HG03060 (cell line): Measurements from ENCODE around the gene EFCAB6.

ENCODE experiments used
- ATAC-seq: cut with Tn5 transposase; IDR thresholded peaks from one replicate; pipeline ENCODE4 v1.9.1; 2021; ENCODE audit warnings: low read depth, moderate number of reproducible peaks; ENCODE audit not compliant: unreplicated experiment

Gene EFCAB6

DNA sequence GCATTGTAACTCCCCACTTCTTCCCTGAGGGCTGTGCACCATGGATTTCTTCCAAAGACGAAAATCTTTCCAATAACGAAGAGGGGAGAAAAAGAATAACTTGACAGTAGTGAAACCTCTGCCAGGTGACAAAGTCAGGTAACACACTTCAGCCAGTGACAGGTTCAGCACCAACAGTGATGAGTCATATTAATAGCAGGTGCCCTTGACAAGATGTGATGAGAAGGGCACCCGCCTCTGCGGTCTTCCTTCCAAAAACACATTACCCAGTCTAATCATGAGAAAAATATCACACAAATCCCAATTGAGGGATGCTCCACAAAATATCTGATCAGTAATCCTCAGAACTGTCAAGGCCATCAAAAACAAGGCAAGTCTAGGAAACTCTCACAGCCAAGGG, 157.8 kb downstream of the EFCAB6 start:
- no peak for ATAC-seq

- no peak for ATAC-seq
Measured at GRCh38 chr22:43652845-43653244, 159.3 kb downstream of the EFCAB6 start.

DNA sequence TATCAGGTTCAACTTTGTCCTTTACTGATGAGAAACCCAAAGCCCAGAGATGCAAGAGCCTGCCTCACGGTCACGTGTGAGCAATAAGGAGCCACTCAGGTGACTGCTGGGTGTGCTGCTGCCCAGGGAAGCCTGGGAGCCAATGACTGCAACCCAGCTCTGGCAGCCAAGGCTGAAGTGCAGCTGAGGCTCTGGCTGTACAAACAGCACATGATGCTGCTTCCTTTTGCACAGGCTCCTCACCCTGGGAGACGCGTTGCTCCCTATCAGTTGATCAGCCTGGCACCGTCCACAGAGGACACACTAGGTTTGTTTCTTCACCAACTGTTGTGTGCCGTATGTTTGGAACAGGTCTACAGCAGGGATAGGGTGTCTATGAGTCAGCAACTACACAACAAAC, 168.7 kb downstream of the EFCAB6 start:
- ATAC-seq = no peak

DNA sequence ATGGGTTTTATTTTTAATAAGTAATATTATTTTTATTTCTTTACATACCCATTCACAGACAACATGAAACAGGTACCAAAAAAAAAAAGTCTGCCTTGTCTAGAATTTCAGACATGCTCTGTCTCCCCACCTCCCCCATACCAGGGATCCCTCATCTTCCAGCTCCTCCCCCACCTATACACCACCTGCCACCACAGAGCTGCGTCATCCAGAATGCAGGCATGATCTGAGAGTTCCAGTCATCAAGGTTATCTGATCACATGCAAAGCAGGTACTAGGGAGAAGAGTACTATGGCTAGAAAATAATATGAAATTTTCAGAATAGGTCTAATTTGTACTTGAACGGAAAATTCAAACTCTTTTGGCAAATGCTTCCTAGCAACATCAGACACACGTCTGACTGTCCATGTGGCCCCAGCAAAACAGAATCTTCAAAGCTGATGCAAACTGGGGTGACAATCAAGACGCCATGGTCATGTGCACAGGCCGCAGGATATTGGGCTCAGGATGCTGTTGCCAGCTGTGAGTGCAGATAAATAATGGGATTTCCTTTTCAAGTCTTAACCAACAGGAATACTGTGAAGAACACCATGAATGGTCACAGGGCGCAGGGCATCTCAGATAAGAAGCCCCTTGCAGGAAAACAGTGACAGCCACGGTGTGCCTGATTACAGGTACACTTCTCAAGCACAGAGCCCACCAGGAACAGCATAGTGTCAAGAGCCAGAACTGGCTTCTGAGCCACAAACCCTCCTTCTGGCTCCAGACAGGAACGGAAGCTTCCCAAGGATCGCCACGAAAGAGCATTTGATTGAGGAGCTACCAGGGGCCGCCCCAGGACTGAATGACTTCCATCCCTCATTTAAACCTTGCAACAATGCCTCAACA, 169.5 kb downstream of the EFCAB6 start:
- no peak for ATAC-seq

- no peak for ATAC-seq
Measured at GRCh38 chr22:43639228-43639948, 172.7 kb downstream of the EFCAB6 start.

DNA sequence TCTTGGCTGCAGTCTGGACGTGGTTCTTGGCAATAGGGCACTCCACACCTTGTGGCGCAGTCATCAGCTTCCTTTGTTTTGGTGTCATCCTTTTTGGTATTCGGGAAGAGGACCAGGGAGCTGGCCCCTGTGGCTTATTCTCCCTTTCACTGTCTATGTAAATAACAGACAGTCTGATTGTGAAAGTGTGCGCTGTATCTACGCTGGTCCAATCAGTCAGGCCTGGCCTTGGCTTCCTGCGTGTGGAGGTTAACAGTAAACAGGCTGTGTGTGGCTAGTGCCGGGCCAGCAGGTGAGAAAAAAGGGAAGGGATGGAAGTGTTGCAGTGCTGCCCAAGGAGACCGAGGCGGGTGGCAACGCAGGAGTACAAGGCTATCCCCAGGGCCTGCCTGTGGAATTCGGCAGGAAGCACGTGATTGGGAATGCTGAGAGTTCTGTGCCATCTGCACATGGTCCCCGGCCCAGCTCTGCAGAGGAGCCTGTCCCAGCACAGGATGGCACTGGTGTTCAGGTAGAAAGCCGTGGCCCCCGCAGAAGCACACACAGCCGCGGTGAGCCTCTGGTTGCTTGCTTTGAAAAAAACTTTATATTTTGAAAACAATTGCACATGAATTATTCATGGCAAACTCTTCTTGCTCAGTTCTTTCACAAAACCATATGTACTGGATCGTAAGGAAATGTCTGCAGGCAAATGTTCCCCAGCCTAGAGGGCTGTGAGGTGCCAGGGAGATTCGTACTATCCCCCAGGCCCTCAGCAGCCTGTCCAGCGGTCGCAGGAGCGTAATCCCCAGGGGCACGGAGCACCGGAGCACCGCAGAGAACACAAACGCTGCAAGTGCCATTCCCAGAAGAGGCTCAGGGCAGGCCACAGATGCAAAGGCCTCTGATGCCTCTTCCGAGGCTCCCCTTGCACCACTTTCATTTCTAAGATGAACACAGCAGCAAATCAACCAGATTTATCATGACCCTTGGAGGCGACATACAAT, 174.5 kb downstream of the EFCAB6 start:
- ATAC-seq = no peak

GRCh38 chr22:43636086-43636485, 176.0 kb downstream of the EFCAB6 start:
- no peak for ATAC-seq

DNA sequence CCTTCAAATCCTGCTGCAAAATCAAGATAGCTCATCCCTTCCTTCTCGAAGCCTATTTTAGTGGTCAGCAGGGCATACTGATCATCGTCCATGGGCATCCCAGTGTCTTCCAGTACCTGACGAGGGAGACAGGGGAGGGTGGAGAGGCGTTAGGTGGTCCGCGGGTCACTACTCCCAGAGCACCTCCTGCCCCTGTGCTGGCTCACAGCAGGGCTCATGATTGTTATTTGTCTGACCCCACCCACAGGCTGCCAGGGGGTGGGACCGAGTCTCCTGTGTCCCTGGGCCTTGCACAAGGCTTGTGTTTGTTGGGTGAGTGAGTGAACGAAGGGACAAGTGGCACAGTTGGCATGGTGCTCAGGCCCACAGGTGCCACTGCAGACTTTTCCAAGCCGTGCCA, 177.0 kb downstream of the EFCAB6 start:
- ATAC-seq = no peak

GRCh38 chr22:43634316-43634715, 177.8 kb downstream of the EFCAB6 start:
- no peak for ATAC-seq

DNA sequence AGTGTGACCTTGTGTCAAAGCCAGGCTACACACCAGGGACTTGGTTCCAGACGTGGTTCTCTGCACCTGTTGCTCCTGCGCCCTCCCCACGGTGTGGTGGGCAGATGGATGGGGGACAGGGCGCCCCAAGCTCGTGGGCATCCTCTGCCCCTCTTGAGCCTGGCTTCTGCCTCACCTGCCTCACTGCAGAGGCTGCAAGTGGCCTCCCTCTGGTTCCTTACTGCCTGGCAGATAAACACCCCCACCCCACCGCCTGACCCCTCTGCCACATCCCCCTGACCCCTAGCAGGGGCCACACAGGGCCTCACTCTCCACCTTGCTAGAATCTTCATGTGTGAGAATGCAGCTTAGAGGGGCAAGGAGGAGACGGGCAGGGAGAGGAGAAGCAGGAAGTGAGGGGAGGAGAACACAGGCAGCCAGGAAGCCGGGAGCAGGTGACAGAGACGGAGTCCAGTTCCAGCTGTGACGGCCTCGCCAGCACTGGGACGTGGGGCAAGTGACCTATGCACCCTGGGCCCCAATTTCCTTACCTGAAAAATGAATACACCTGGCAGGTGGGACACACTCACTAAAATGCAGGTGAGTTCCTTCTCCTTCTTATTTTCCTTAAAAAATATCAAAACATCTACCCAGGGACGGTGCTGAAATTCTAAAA, 178.3 kb downstream of the EFCAB6 start:
- ATAC-seq = no peak

DNA sequence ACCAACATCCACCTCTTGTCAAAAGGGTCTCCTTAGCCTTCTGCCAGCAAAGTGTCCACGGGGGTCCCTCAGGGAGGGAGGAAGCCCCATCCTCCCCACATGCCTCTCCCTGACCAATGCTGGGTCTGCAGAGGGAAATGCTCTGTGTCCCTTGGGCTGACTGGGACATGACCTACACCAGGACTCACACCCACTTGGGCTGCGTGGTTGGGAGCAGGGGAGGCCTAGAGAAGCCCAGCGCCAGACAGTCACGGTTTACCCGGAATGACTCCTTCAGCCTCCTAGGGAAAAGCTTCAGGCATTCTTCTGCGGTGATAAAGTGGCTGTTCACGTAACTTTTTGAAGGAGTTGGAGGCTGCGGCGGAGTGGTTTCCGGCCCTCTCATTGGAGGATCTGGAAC, 180.3 kb downstream of the EFCAB6 start:
- ATAC-seq = no peak

- no peak for ATAC-seq
Measured at GRCh38 chr22:43631201-43631600, 180.9 kb downstream of the EFCAB6 start.

- ATAC-seq = no peak
Measured at GRCh38 chr22:43630451-43630850, 181.7 kb downstream of the EFCAB6 start.

DNA sequence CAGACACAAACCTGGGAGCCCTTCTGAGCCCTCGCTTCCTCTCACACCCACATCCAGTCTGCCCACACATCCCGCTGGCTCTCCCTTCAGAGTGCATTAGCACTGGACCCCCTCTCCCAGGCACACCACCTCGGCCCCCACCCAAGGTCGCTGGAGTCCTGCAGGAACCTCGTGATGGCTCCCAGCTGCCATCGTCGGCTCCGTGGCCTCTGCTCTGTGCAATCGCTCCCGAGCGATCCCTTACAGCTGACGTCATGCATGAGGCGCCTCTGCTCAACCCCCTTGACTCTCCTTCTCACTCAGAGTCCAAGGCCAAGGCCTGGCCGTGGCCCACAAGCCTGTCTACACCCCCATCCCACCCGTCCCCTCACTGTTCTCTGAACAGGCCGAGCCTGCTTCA, 183.9 kb downstream of the EFCAB6 start:
- ATAC-seq = no peak

GRCh38 chr22:43627485-43628213, 184.5 kb downstream of the EFCAB6 start:
- ATAC-seq = no peak

GRCh38 chr22:43625242-43625641, 186.9 kb downstream of the EFCAB6 start:
- no peak for ATAC-seq

DNA sequence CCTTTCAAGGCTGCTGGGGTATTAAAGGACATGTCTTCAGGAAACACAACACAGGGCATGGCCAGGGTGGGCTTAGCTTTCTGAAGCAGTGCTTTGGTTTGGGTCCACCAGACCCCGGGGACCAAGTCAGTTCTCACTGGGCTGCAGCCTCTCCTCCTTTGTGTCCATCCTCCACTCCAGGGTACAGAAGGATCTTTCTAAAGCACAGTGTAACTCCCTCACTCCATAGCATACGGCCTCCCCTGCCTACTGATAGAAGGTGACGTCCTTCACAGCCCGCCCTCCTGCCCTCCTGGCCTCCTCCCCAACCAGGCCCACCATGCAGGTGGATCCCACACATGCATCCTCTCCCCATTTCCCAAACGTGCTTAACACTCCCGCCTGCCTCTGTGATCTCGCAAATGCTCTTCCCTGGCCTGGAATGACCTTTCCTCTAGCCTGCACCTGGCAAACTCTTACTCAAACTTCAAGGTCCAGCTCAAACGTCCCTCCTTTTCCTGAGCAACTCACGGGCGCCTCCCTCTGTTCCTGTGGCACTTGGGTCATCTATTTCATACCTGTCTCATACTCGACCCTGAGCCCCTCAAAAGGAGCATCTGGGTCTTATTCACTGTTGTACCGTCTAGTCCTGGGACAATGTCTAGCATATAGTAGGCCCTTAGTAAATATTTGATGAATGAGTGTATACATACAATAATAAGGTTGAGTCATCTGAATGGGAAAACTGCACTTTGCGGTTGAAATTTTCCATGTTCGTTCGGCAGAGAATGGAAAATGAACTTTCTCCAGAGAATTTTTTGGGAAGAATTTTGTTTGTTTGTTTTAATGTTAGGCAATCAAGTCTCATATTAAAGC, 187.7 kb downstream of the EFCAB6 start:
- no peak for ATAC-seq

- no peak for ATAC-seq
Measured at GRCh38 chr22:43622886-43623285, 189.2 kb downstream of the EFCAB6 start.

- no peak for ATAC-seq
Measured at GRCh38 chr22:43620197-43620596, 191.9 kb downstream of the EFCAB6 start.
